Caco-2 (cell line): Measurements from ENCODE around the gene ZFP36. TPM values are rescaled to one million over a fixed set of nuclear protein-coding genes. Genes with fewer than 3 reads are reported as not detected.

Experiments
- BruUV-seq: library from RNA; stranded (reverse); fragments of 400-500 nt; replicated peaks from 2 replicates; lab custom pipeline; 2021; lab: Mats Ljungman, UMichigan
- CTCF ChIA-PET: fragments of 300-600 bp; sonication (Branson Sonifier 250); formaldehyde crosslinking; loops from one replicate; lab custom pipeline; 2022; ENCODE audit warnings: antibody characterized with exemption; lab: Charles Lee
- POLR2A ChIA-PET: fragments of 300-600 bp; sonication (Branson Sonifier 250); formaldehyde crosslinking; loops from one replicate; lab custom pipeline; 2022; ENCODE audit warnings: antibody characterized with exemption; lab: Charles Lee
- DNase-seq, 2 experiments: peaks; one replicate each; pipeline versions ENCODE4 v3.0.0 to v3.0.0-alpha.2; 2020 to 2022
- H3K27me3 ChIP-seq: replicated peaks from 2 replicates; pipeline ENCODE4 v1.6.0; 2011; ENCODE audit warnings: low read length; ENCODE audit not compliant: control insufficient read depth, insufficient read depth
- H3K36me3 ChIP-seq: 2 replicates; pipeline ENCODE4 v1.5.1; 2011; ENCODE audit warnings: low read length; ENCODE audit not compliant: control insufficient read depth, insufficient read depth
- H3K4me1 ChIP-seq: fragments of 250-450 bp; sonication (Bioruptor Pico); 2 replicates; pipeline ENCODE4 v1.5.1; 2020; ENCODE audit warnings: mild to moderate bottlenecking
- H3K4me3 ChIP-seq: 2 replicates; pipeline ENCODE4 v1.5.1; 2011; ENCODE audit warnings: low read depth, mild to moderate bottlenecking, control low read depth, low read length
- H3K9me3 ChIP-seq: fragments of 250-450 bp; sonication (Bioruptor Pico); 2 replicates; pipeline ENCODE4 v1.5.1; 2020; ENCODE audit warnings: mild to moderate bottlenecking, moderate library complexity
- H3K27ac Mint-ChIP-seq: one replicate; pipeline ENCODE4 v1.8.0; 2022; ENCODE audit warnings: mixed read lengths; ENCODE audit not compliant: unreplicated experiment
- H3K27me3 Mint-ChIP-seq: one replicate; pipeline ENCODE4 v1.8.0; 2022; ENCODE audit warnings: mixed read lengths; ENCODE audit not compliant: insufficient read depth, unreplicated experiment
- H3K36me3 Mint-ChIP-seq: one replicate; pipeline ENCODE4 v1.8.0; 2022; ENCODE audit warnings: mild to moderate bottlenecking, mixed read lengths; ENCODE audit not compliant: insufficient read depth, unreplicated experiment
- H3K4me1 Mint-ChIP-seq: one replicate; pipeline ENCODE4 v1.8.0; 2022; ENCODE audit warnings: low read depth, mixed read lengths; ENCODE audit not compliant: unreplicated experiment
- H3K4me3 Mint-ChIP-seq: one replicate; pipeline ENCODE4 v1.8.0; 2022; ENCODE audit warnings: mild to moderate bottlenecking, moderate library complexity, mixed read lengths; ENCODE audit not compliant: unreplicated experiment
- H3K9me3 Mint-ChIP-seq: one replicate; pipeline ENCODE4 v1.8.0; 2022; ENCODE audit warnings: mixed read lengths; ENCODE audit not compliant: unreplicated experiment
- CTCF ChIP-seq, 2 experiments: fragments of 200-600 bp in 1 of 2; IDR thresholded peaks; 1 replicate in 1 of 2; 2 replicates in 1 of 2; pipeline versions ENCODE4 v1.5.1 to v1.8.0; 2011 to 2022; ENCODE audit warnings: antibody characterized with exemption in 1 of 2, control low read depth in 1 of 2, inconsistent platforms in 1 of 2, low read depth in 1 of 2, low read length in 1 of 2, mild to moderate bottlenecking in 1 of 2, moderate library complexity in 1 of 2; ENCODE audit not compliant: insufficient read depth in 1 of 2, severe bottlenecking in 1 of 2, unreplicated experiment in 1 of 2
- intact Hi-C: fragments of 100-400 bp; cut with micrococcal nuclease; formaldehyde crosslinking; loops from one replicate; pipeline ENCODE4 v1.10.0; 2022; ENCODE audit not compliant: unreplicated experiment
- total RNA-seq: library from RNA; stranded (reverse); gene quantifications from 2 replicates; pipeline ENCODE4 v1.2.3, GENCODE V29; 2022

Gene ZFP36
- total RNA-seq, 1 experiment from 2014 or later = 25.8 TPM

GRCh38 chr19:39379865-39380396, 26.7 kb upstream of the ZFP36 start:
- no peaks in the 10 kb centered on the region for H3K4me1 ChIP-seq
- H3K27me3 ChIP-seq = no peaks in the 10 kb centered on the region
- Mint-ChIP-seq H3K4me1 (no peaks in the 10 kb centered on the region), H3K36me3 (peaks cover 49% of the 10 kb centered on the region), H3K9me3 (no peaks in the 10 kb centered on the region), H3K4me3 (no peak overlapping the region), H3K27ac (no peak overlapping the region), H3K27me3 (no peaks in the 10 kb centered on the region)
- no peaks in the 10 kb centered on the region for H3K9me3 ChIP-seq
- ChIA-PET POLR2A (interaction anchor here (0.5 kb wide), 1 partner anchor 101 kb away, joined by 3 read pairs; the partner anchor contains the start of gene TIMM50), CTCF (interaction anchor here (0.6 kb wide), 1 partner anchor 16 kb away, joined by 4 read pairs; no protein-coding TSS in a partner anchor)
- DNase-seq = no peak
- intact Hi-C loops = no loop called here
- no TSS peak for BruUV-seq
- peaks cover 10% of the 10 kb centered on the region for H3K36me3 ChIP-seq
- no peak for TF ChIP-seq CTCF (IDR thresholded peaks at IDR 0.05; ENCODE audit: insufficient read depth in 1 of 2, low read depth in 1 of 2, low read length in 1 of 2, severe bottlenecking in 1 of 2, unreplicated experiment in 1 of 2)
- no peak overlapping the region for H3K4me3 ChIP-seq

GRCh38 chr19:39380521-39381502, 25.8 kb upstream of the ZFP36 start:
- no peak for DNase-seq
- no peaks in the 10 kb centered on the region for H3K9me3 Mint-ChIP-seq
- ChIA-PET CTCF (interaction anchor here (0.6 kb wide), 1 partner anchor 16 kb away, joined by 4 read pairs; no protein-coding TSS in a partner anchor), POLR2A (no interaction called here)
- peaks cover 57% of the 10 kb centered on the region for H3K36me3 Mint-ChIP-seq
- Histone ChIP-seq H3K36me3 (peaks cover 11% of the 10 kb centered on the region), H3K27me3 (no peaks in the 10 kb centered on the region), H3K9me3 (no peaks in the 10 kb centered on the region), H3K4me1 (no peaks in the 10 kb centered on the region), H3K4me3 (no peak overlapping the region)
- TF ChIP-seq CTCF (IDR thresholded peaks at IDR 0.05; ENCODE audit: insufficient read depth in 1 of 2, low read depth in 1 of 2, low read length in 1 of 2, severe bottlenecking in 1 of 2, unreplicated experiment in 1 of 2) = no peak
- H3K4me1 Mint-ChIP-seq = no peaks in the 10 kb centered on the region
- no peak overlapping the region for H3K4me3 Mint-ChIP-seq
- no peaks in the 10 kb centered on the region for H3K27me3 Mint-ChIP-seq
- no peak overlapping the region for H3K27ac Mint-ChIP-seq
- intact Hi-C loops = no loop called here
- BruUV-seq = no TSS peak

- Mint-ChIP-seq H3K9me3 (no peaks in the 10 kb centered on the region), H3K36me3 (peaks cover 66% of the 10 kb centered on the region), H3K27ac (no peak overlapping the region), H3K27me3 (no peaks in the 10 kb centered on the region), H3K4me3 (no peak overlapping the region), H3K4me1 (no peaks in the 10 kb centered on the region)
- no TSS peak for BruUV-seq
- Histone ChIP-seq H3K4me3 (no peak overlapping the region), H3K36me3 (peaks cover 8% of the 10 kb centered on the region; the same call in 1 of the 2 replicates), H3K4me1 (no peaks in the 10 kb centered on the region), H3K27me3 (no peaks in the 10 kb centered on the region), H3K9me3 (no peaks in the 10 kb centered on the region)
- CTCF ChIA-PET = no interaction called here
- no peak for TF ChIP-seq CTCF (IDR thresholded peaks at IDR 0.05; ENCODE audit: insufficient read depth in 1 of 2, low read depth in 1 of 2, low read length in 1 of 2, severe bottlenecking in 1 of 2, unreplicated experiment in 1 of 2)
- DNase-seq = no peak
- intact Hi-C loops = no loop called here
- POLR2A ChIA-PET = no interaction called here
Measured at GRCh38 chr19:39381910-39382611, 24.6 kb upstream of the ZFP36 start.
